C4-2B (cell line): ENCODE data around the gene MLLT3.

Source experiments
- ZFX ChIP-seq: fragments of 450-650 bp; IDR thresholded peaks from 2 replicates; pipeline ENCODE4 v1.6.1; 2017
- TF ChIP-seq, protein P1 (sequence below): fragments of 450-650 bp; conservative IDR thresholded peaks from 2 replicates; pipeline ENCODE4 v1.5.1; 2017; ENCODE audit warnings: mild to moderate bottlenecking

DNA sequence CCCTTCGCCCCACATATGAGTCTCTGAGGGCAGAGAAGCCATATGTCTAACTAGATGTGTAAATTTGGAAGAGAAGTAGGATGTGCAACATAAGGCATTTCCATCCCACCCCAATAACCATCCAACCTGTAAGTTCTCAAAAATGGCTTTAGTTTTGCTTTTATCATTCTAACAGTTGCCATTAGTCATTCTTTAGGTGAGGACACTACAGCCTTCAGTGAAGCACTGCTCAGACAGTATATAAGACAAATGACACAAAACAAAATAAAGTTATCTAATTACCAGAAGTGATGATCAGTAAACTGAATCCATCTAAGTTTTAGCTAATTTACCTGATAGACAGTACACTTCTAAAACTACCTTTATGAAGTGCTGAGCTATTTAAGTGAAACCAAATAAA is 23.9 kb downstream of the MLLT3 start:
- TF ChIP-seq, protein P1, sequence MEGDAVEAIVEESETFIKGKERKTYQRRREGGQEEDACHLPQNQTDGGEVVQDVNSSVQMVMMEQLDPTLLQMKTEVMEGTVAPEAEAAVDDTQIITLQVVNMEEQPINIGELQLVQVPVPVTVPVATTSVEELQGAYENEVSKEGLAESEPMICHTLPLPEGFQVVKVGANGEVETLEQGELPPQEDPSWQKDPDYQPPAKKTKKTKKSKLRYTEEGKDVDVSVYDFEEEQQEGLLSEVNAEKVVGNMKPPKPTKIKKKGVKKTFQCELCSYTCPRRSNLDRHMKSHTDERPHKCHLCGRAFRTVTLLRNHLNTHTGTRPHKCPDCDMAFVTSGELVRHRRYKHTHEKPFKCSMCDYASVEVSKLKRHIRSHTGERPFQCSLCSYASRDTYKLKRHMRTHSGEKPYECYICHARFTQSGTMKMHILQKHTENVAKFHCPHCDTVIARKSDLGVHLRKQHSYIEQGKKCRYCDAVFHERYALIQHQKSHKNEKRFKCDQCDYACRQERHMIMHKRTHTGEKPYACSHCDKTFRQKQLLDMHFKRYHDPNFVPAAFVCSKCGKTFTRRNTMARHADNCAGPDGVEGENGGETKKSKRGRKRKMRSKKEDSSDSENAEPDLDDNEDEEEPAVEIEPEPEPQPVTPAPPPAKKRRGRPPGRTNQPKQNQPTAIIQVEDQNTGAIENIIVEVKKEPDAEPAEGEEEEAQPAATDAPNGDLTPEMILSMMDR: no peak
- no peak for TF ChIP-seq ZFX
